Natural killer cell treated with Interleukin-12 subunit alpha and Interleukin-12 subunit beta and Interleukin-15 and Interleukin-18, amount 100 ng/mL, for 72 hours (primary cell): ENCODE measurements around the gene PYGL. TPM values are rescaled to one million over a fixed set of nuclear protein-coding genes. Genes with fewer than 3 reads are reported as not detected.
A peak's percentile ranks its signal among the peaks of the same experiment; 100 is the strongest.
"Not testable (repeated sequence)": the region's sequence is repeated elsewhere in the genome, so short reads cannot be mapped to it uniquely, and the experiment has no call there.

Source experiments
- ATAC-seq, 2 donors: fragments of 150-1000 bp; cut with Tn5 transposase in 1 of 2; sonication (Bioruptor Pico), chemical (Tn5 transposase) in 1 of 2; 2 replicates each; pipeline ENCODE4 v1.10.0; 2021
- DNase-seq: peaks from one replicate; pipeline ENCODE4 v3.0.0; 2022; ENCODE audit warnings: low spot score
- H3K27ac Mint-ChIP-seq, 2 donors: 1 replicate in 1 of 2; 2 replicates in 1 of 2; pipeline ENCODE4 v1.8.0; 2022; ENCODE audit warnings: mixed read lengths in 2 of 2, mild to moderate bottlenecking in 1 of 2, moderate library complexity in 1 of 2
- H3K27me3 Mint-ChIP-seq, 2 donors: 1 replicate in 1 of 2; 2 replicates in 1 of 2; pipeline ENCODE4 v1.8.0; 2022; ENCODE audit warnings: mixed read lengths in 2 of 2
- H3K36me3 Mint-ChIP-seq: one replicate; pipeline ENCODE4 v1.8.0; 2022; ENCODE audit warnings: mixed read lengths
- H3K4me1 Mint-ChIP-seq, 2 donors: 1 replicate in 1 of 2; 2 replicates in 1 of 2; pipeline ENCODE4 v1.8.0; 2022; ENCODE audit warnings: low read depth in 2 of 2, mixed read lengths in 2 of 2, mild to moderate bottlenecking in 1 of 2
- H3K4me3 Mint-ChIP-seq: one replicate; pipeline ENCODE4 v1.8.0; 2022; ENCODE audit warnings: mixed read lengths
- H3K9me3 Mint-ChIP-seq: 2 replicates; pipeline ENCODE4 v1.8.0; 2022; ENCODE audit warnings: mixed read lengths
- total RNA-seq, 2 donors: library from RNA; stranded (reverse); gene quantifications; one replicate each; pipeline ENCODE4 v1.2.3, GENCODE V29; 2022

The PYGL gene
- total RNA-seq, 2 donors from 2014 or later = 0.62 to 2.3 TPM

GRCh38 chr14:50897005-50897404 is 47.3 kb downstream of the PYGL start:
- H3K27ac Mint-ChIP-seq, H3K9me3 Mint-ChIP-seq, H3K36me3 Mint-ChIP-seq, H3K4me3 Mint-ChIP-seq, DNase-seq, H3K4me1 Mint-ChIP-seq, ATAC-seq: not testable (repeated sequence)
- peaks cover 24 to 30% of the 10 kb centered on the region in 2 donors for H3K27me3 Mint-ChIP-seq

DNA sequence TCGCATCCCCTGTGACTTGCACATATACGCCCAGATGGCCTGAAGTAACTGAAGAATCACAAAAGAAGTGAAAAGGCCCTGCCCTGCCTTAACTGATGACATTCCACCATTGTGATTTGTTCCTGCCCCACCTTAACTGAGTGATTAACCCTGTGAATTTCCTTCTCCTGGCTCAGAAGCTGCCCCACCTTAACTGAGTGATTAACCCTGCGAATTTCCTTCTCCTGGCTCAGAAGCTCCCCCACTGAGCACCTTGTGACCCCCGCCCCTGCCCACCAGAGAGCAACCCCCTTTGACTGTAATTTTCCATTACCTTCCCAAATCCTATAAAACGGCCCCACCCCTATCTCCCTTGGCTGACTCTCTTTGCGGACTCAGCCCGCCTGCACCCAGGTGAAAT is 47.9 kb downstream of the PYGL start:
- not testable (repeated sequence) for H3K9me3 Mint-ChIP-seq, H3K27ac Mint-ChIP-seq, ATAC-seq, H3K4me3 Mint-ChIP-seq, H3K4me1 Mint-ChIP-seq, DNase-seq, H3K36me3 Mint-ChIP-seq
- H3K27me3 Mint-ChIP-seq = peaks cover 24 to 30% of the 10 kb centered on the region in 2 donors

DNA sequence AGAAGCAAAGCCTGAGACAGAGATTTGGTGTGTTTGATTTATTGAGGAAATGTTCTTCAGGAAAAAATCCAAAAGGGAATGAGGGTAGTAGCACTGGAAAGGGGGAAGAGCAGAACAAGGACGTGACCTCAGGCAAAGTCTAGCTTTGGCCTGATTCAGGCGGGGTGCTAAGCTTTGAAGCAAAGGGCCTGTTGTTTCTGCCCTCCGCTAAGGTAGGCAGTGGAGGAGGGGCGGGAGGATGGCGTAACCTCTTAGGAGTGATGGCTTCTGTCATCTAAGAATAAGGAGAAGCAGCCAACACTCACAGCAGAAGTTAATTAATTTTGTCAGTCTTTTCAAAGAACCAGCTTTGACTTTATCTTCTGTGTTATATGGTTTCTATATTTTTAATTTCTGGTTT is 52.0 kb downstream of the PYGL start:
- H3K27ac Mint-ChIP-seq = no peak overlapping the region
- DNase-seq (no peak), ATAC-seq (no peak)
- H3K4me3 Mint-ChIP-seq = no peak overlapping the region
- H3K27me3 Mint-ChIP-seq = peaks cover 10 to 21% of the 10 kb centered on the region in 2 donors
- no peaks in the 10 kb centered on the region for H3K9me3 Mint-ChIP-seq
- H3K4me1 Mint-ChIP-seq = no peaks in the 10 kb centered on the region
- H3K36me3 Mint-ChIP-seq = no peaks in the 10 kb centered on the region

DNA sequence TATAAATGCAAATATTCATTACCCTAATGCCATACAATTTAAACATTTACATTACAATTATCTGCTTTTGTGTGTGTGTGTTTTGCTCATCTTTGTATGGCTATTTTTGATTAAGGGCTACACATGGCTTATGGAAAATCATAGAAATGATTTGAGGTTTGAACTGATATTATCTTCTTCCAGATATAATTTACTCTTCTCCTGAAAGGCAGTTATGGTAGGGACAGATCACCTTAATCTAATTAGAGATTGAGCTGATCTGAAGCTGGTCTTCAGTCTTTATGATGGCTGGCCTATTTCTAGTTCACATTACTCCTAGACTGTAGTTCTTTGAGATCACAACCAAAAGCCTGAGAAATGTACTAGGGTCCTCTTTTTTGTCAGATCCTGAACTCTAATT is 56.8 kb downstream of the PYGL start:
- Mint-ChIP-seq H3K9me3 (no peaks in the 10 kb centered on the region), H3K4me1 (no peaks in the 10 kb centered on the region), H3K36me3 (no peaks in the 10 kb centered on the region), H3K4me3 (no peak overlapping the region), H3K27ac (no peak overlapping the region), H3K27me3 (peaks cover 26 to 42% of the 10 kb centered on the region in 2 donors)
- ATAC-seq = no peak
- no peak for DNase-seq

DNA sequence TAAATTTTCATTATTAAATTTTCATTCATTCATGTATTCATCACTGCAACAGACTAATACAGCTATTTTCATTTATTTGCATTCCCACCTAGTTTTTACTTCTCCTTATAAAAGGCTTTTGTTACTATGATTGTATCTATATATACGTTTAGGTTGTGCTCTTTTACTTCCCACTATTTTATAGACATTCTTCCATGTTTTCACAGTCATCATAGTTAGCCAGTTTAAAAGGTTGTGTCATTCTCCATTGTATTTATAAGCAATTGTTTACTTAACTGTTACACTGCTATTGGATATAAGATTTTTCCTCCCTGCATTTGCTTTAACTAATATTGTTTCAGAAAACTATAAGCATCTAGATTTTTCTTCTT is 60.5 kb downstream of the PYGL start:
- no peaks in the 10 kb centered on the region for H3K4me1 Mint-ChIP-seq
- no peaks in the 10 kb centered on the region for H3K36me3 Mint-ChIP-seq
- no peaks in the 10 kb centered on the region for H3K9me3 Mint-ChIP-seq
- peaks cover 46 to 54% of the 10 kb centered on the region in 2 donors for H3K27me3 Mint-ChIP-seq
- DNase-seq (no peak), ATAC-seq (no peak)
- H3K4me3 Mint-ChIP-seq = no peak overlapping the region
- no peak overlapping the region for H3K27ac Mint-ChIP-seq

DNA sequence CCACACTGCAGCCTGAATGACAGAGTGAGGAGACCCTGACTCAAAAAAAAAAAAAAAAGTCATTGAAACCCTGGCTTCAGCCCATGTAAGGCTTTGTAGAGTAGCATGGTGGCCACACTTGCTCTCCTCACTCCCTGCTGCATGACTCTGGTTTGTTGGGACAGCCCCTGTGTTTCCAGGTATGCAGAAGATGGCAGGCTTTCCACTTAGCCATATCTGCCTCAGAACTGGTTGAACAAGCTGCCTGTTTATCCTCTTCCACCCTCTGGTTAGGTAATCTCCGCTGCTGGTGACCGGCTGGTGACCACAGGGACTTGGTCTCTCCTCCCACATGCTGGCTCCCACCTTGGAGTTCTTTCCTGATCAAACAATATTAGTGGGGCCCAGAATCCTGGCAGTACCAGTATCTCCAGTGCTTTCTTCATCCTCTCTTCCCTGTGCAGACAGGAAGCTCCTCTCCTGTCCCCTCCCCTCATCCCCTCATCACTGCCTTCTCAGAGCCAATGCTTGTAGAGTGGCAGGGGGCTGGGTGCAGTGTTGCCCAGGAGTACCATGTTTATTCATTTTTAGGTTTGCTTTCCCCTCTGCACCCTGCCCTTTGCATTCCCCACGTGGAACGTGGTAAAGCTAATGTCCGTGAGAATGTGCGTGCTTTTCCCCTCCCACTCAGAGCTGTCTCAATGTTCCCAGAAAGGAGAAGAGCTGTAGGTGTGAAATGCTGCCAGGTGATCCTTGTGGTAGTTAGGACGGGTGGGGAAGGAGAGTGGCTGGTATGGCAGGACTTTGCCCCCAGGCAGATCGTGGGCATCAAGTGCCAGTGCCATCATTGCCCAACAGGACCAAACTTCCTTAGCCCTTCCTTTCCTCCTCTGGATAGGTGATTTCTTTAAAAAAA is 61.1 kb downstream of the PYGL start:
- DNase-seq (no peak), ATAC-seq (peak in 1 of 2 donors; percentile 36)
- H3K4me1 Mint-ChIP-seq = no peaks in the 10 kb centered on the region
- no peaks in the 10 kb centered on the region for H3K9me3 Mint-ChIP-seq
- no peak overlapping the region for H3K27ac Mint-ChIP-seq
- no peak overlapping the region for H3K4me3 Mint-ChIP-seq
- H3K36me3 Mint-ChIP-seq = no peaks in the 10 kb centered on the region
- H3K27me3 Mint-ChIP-seq = peaks cover 41 to 55% of the 10 kb centered on the region in 2 donors

DNA sequence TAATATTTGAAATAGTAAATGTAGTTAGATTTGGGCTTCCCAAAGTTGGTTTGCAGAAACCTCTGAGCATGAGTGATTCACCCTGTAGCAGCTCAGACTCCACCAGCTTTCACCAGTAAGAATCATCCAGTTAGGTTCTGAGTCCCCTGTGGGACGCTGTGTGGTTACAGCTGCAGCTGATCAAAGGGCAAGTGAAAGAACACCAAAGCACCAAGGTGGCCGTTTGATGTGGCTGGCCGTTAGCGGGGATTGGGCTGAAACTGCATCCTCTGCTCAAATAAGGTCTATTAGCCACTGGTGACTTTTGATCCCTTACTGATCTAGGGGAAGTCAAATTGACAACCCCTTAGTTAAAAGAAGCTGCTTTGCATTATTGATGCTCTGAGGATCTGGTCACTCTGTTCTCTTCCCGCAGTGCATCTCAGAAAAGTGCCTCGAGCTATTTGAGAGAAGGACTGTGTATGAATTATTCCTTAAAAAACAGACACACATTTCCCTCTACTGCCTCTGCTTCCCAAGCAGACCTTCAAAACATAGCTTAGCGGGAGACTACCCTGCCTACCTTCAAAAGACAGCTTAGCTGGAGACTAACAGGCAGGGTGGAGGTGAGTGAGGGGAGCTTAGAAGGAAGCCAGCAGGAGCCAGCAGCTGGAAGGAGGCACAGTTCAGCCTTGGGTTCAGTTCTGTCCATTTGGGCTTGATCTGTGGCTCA is 68.8 kb downstream of the PYGL start:
- H3K27me3 Mint-ChIP-seq = peaks cover 57 to 68% of the 10 kb centered on the region in 2 donors

DNA sequence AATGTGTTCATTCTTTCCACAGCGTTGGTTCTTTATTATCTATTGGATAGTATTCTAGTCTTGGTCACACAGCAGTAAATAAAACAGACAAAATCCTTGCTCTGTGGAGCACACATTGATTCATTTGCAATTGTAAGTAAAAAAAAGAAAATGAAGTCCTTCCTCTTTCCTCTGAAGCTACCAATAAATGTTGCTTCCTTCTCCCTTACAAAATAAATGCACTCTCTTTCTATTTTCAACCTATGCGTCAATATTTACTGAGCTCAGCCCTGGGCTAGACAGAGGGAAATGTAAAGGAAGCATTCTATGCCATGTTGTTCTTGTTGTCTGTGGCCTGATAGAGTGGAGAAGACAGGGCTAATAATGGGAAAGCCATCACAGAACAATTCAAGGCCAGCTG is 69.5 kb downstream of the PYGL start:
- Mint-ChIP-seq H3K36me3 (no peaks in the 10 kb centered on the region), H3K9me3 (no peaks in the 10 kb centered on the region), H3K4me1 (peaks cover 6 to 13% of the 10 kb centered on the region in 2 donors), H3K27ac (no peak overlapping the region), H3K4me3 (no peak overlapping the region), H3K27me3 (peaks cover 58 to 69% of the 10 kb centered on the region in 2 donors)
- no peak for ATAC-seq
- DNase-seq = no peak

More for the DNA sequence above, 68.8 kb downstream of the PYGL start:
- DNase-seq (no peak), ATAC-seq (peak; percentile 77 to 87)
- peaks cover 6 to 13% of the 10 kb centered on the region in 2 donors for H3K4me1 Mint-ChIP-seq
- no peaks in the 10 kb centered on the region for H3K9me3 Mint-ChIP-seq
- no peak overlapping the region for H3K27ac Mint-ChIP-seq
- H3K4me3 Mint-ChIP-seq = no peak overlapping the region
- H3K36me3 Mint-ChIP-seq = no peaks in the 10 kb centered on the region

DNA sequence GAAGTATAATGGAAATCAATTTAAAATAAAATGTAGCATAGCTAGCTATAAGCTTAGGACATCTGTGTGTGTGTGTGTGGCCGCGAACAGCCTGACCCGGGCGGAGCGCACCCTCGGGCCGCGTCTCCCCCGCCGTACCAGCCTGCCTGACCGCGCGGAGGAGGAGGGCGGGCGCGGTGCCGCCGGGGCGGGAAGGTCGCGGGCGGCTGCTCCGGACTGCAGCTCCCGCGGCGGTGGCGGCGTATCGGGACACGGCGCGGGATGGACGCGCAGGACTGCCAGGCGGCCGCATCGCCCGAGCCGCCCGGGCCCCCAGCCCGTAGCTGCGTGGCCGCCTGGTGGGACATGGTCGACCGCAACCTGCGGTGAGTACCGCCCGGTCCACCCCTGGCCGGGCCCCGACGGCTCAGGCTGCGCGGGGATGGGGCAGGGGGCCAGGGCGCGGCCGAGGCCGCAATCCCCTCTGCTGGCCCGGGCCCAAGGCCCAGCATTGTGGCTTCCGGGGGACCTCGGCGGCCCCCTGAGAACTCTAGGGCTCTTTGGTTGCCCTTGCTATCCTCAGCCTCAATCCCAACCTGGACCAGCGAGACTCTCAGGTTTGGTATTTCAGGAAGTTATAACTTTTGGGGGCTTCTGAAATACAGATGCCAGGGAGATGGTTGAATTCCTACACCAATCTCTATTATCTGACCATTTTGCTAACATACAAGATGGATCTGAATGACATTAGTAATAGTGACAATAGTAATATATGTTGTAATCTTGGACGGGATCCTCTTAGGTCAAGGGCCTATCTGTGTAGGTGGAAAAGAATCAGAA is 72.2 kb downstream of the PYGL start, which contains the start of gene ABHD12B:
TSS of gene ABHD12B (plus strand) at position 140 of the 819 bp plus-strand sequence. CDS start at position 262, 122 bp downstream.
- peaks cover 6 to 13% of the 10 kb centered on the region in 2 donors for H3K4me1 Mint-ChIP-seq
- peaks cover 63 to 80% of the 10 kb centered on the region in 2 donors for H3K27me3 Mint-ChIP-seq
- no peak within 1 kb of the TSS for H3K27ac Mint-ChIP-seq
- ATAC-seq (peak; percentile 31 to 55), DNase-seq (no peak)
- no peaks in the 10 kb centered on the region for H3K9me3 Mint-ChIP-seq
- H3K36me3 Mint-ChIP-seq = no peaks in the 10 kb centered on the region
- H3K4me3 Mint-ChIP-seq = no peak within 1 kb of the TSS

- Mint-ChIP-seq H3K27ac (no peak overlapping the region), H3K4me3 (no peak overlapping the region), H3K4me1 (peaks cover 6 to 13% of the 10 kb centered on the region in 2 donors), H3K9me3 (no peaks in the 10 kb centered on the region), H3K27me3 (peaks cover 62 to 80% of the 10 kb centered on the region in 2 donors), H3K36me3 (no peaks in the 10 kb centered on the region)
- ATAC-seq = no peak
- DNase-seq = no peak
These were observed 73.1 kb downstream of the PYGL start for GRCh38 chr14:50871228-50871627.

- Mint-ChIP-seq H3K27me3 (peaks cover 27 to 52% of the 10 kb centered on the region in 2 donors), H3K9me3 (no peaks in the 10 kb centered on the region), H3K27ac (peak overlapping the region in 1 of 2 donors; percentile 60), H3K4me1 (peaks cover 0 to under 1% of the 10 kb centered on the region in 2 donors), H3K4me3 (peak overlapping the region; percentile 20), H3K36me3 (no peaks in the 10 kb centered on the region)
- DNase-seq = no peak
- no peak for ATAC-seq
These were observed 78.7 kb downstream of the PYGL start for GRCh38 chr14:50865391-50866076.

- peaks cover 5 to 7% of the 10 kb centered on the region in 2 donors for H3K4me1 Mint-ChIP-seq
- peaks cover 22 to 46% of the 10 kb centered on the region in 2 donors for H3K27me3 Mint-ChIP-seq
- H3K36me3 Mint-ChIP-seq = no peaks in the 10 kb centered on the region
- H3K4me3 Mint-ChIP-seq = no peak overlapping the region
- DNase-seq (no peak), ATAC-seq (no peak)
- H3K27ac Mint-ChIP-seq = peak overlapping the region in 1 of 2 donors; percentile 60
- H3K9me3 Mint-ChIP-seq = no peaks in the 10 kb centered on the region
These were observed 79.3 kb downstream of the PYGL start for GRCh38 chr14:50864946-50865345.

GRCh38 chr14:50864237-50864636 is 80.0 kb downstream of the PYGL start:
- Mint-ChIP-seq H3K27ac (no peak overlapping the region), H3K36me3 (no peaks in the 10 kb centered on the region)

More at GRCh38 chr14:50864237-50864636, 80.0 kb downstream of the PYGL start:
- Mint-ChIP-seq H3K9me3 (no peaks in the 10 kb centered on the region), H3K4me3 (no peak overlapping the region), H3K4me1 (peaks cover 6 to 7% of the 10 kb centered on the region in 2 donors), H3K27me3 (peaks cover 16 to 39% of the 10 kb centered on the region in 2 donors)
- ATAC-seq (no peak), DNase-seq (no peak)
